K562 (cell line): ENCODE data around the gene NR0B1.

ENCODE experiments used
- E2F1 ChIP-seq: sonication (generic); formaldehyde crosslinking; IDR thresholded peaks from 2 replicates; pipeline ENCODE4 v1.8.1; 2023; ENCODE audit warnings: mild to moderate bottlenecking, missing genetic modification reagents, moderate library complexity
- FOXM1 ChIP-seq, 2 experiments: fragments of 450-650 bp in 1 of 2; sonication (generic) in 1 of 2; formaldehyde crosslinking in 1 of 2; IDR thresholded peaks; 2 replicates each; pipeline versions ENCODE4 v1.6.1 to v1.9.0; 2017 to 2022; ENCODE audit warnings: low read depth in 2 of 2, mild to moderate bottlenecking in 2 of 2, missing genetic modification reagents in 1 of 2, moderate library complexity in 1 of 2
- TF ChIP-seq, protein P1 (sequence below), 3 experiments: IDR thresholded peaks in 2 of 3; conservative IDR thresholded peaks in 1 of 3; 2 replicates each; pipeline ENCODE4 v1.5.1; 2011 to 2012; ENCODE audit warnings: low read length in 3 of 3, mild to moderate bottlenecking in 3 of 3, control low read depth in 2 of 3, improper control_type of control experiment in 1 of 3, inconsistent platforms in 1 of 3, low read depth in 1 of 3, mixed read lengths in 1 of 3, moderate library complexity in 1 of 3; ENCODE audit not compliant: insufficient read depth in 2 of 3

DNA sequence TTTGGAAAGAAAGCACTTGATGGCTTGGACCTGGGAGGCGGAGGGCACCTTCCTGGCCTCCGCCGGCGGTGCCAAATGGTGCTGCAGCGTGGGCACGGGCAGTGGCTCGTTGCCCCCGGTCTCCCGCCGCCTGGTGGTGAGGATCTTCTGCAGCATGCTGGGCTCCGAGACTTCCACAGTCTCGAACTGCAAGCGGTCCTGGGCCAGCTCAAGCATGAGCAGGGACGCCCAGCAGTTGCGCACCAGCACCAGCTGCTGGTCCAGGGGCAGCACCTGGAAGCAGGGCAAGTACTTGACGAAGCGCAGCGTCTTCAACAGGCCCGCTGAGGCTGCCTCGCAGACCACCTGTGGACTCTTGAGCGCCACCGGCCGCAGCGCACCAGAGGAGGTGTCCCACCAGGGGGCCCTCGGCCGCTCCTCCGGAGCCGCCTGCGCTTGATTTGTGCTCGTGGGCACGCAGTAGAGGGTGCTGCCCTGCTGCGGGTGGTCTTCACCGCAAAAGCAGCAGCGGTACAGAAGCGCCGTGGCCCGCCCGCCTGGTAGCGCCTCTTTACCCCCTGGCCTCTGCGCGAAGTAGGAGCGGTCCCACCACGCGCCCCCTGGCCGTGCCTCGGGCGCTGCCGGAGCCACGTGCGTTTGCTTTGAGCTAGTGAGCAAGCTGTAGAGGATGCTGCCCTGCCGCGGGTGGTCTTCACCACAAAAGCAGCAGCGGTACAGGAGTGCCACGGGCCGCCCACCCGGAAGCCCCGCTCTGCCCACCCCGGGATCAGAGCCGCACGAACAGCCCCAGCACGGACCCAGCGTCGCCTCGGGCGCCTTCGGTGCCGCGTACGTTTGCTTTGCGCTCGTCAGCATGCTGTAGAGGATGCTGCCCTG, 689 bp downstream of the NR0B1 start:
- TF ChIP-seq E2F1 (CRISPR knock-in tag) (no peak), FOXM1 (IDR thresholded peaks at IDR 0.05; ENCODE audit: low read depth) (no peak), FOXM1 (CRISPR knock-in tag; IDR thresholded peaks at IDR 0.05; ENCODE audit: low read depth) (no peak)
- TF ChIP-seq, protein P1, sequence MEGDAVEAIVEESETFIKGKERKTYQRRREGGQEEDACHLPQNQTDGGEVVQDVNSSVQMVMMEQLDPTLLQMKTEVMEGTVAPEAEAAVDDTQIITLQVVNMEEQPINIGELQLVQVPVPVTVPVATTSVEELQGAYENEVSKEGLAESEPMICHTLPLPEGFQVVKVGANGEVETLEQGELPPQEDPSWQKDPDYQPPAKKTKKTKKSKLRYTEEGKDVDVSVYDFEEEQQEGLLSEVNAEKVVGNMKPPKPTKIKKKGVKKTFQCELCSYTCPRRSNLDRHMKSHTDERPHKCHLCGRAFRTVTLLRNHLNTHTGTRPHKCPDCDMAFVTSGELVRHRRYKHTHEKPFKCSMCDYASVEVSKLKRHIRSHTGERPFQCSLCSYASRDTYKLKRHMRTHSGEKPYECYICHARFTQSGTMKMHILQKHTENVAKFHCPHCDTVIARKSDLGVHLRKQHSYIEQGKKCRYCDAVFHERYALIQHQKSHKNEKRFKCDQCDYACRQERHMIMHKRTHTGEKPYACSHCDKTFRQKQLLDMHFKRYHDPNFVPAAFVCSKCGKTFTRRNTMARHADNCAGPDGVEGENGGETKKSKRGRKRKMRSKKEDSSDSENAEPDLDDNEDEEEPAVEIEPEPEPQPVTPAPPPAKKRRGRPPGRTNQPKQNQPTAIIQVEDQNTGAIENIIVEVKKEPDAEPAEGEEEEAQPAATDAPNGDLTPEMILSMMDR (IDR thresholded peaks at IDR 0.05 in 2 of 3, conservative IDR thresholded peaks at IDR 0.05 in 1 of 3; ENCODE audit: insufficient read depth in 2 of 3, low read depth in 1 of 3, low read length in 3 of 3): no peak
